Measurements from ENCODE around the gene RASAL2.

DNA sequence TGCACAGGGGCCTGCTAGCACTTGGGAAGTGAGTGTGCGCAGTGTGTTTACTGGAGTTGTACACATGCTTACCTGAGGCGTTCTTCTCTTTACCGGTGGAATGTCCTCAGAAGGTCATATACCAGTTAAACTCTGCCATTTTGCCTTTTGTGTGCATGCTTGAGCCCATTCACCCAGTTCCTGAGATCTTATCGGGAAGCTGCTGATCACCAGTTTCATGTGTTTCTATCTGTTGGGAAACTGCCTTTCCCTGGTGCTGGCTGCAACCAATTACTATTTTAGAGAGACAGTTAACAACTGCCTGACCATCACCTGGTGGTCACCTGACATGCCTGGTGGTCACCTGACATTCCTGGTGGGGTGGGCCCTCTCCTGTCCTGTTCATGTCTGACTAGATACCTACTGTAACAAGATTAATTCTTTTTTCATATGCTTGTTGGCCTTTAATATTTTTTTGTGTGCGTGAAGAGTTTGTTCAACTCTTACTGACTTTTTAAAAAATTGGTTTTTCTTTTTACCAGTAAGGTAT is 137.0 kb downstream of the RASAL2 start:
- TF ChIP-seq GATAD2A (IDR thresholded peaks at IDR 0.05), result no peak
- TF ChIP-seq MTA3 (IDR thresholded peaks at IDR 0.05; ENCODE audit: borderline replicate concordance), result no peak
- TF ChIP-seq TCF3 (CRISPR knock-in tag; IDR thresholded peaks at IDR 0.05), result no peak
- no peak for TF ChIP-seq POLR2AphosphoS5 (IDR thresholded peaks at IDR 0.05; ENCODE audit: control insufficient read depth, insufficient read depth, low read depth, low read length)
- no peak for TF ChIP-seq ZKSCAN1 (IDR thresholded peaks at IDR 0.05; ENCODE audit: low read depth, low read length)
- TF ChIP-seq, protein P1, sequence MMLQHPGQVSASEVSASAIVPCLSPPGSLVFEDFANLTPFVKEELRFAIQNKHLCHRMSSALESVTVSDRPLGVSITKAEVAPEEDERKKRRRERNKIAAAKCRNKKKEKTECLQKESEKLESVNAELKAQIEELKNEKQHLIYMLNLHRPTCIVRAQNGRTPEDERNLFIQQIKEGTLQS (IDR thresholded peaks at IDR 0.05), result no peak
- TF ChIP-seq, protein P1 (CRISPR knock-in tag; conservative IDR thresholded peaks at IDR 0.05), result no peak
- no peak for TF ChIP-seq TEAD4 (IDR thresholded peaks at IDR 0.05; ENCODE audit: low read length)
- TF ChIP-seq TEAD4 (CRISPR knock-in tag; IDR thresholded peaks at IDR 0.05; ENCODE audit: borderline replicate concordance), result no peak
- TF ChIP-seq CBX8 (IDR thresholded peaks at IDR 0.05; ENCODE audit: borderline replicate concordance, extremely low read depth, low read depth, low read length, poor library complexity, severe bottlenecking), result no peak
- no peak for TF ChIP-seq ZNF24 (IDR thresholded peaks at IDR 0.05)
- TF ChIP-seq, protein P2, sequence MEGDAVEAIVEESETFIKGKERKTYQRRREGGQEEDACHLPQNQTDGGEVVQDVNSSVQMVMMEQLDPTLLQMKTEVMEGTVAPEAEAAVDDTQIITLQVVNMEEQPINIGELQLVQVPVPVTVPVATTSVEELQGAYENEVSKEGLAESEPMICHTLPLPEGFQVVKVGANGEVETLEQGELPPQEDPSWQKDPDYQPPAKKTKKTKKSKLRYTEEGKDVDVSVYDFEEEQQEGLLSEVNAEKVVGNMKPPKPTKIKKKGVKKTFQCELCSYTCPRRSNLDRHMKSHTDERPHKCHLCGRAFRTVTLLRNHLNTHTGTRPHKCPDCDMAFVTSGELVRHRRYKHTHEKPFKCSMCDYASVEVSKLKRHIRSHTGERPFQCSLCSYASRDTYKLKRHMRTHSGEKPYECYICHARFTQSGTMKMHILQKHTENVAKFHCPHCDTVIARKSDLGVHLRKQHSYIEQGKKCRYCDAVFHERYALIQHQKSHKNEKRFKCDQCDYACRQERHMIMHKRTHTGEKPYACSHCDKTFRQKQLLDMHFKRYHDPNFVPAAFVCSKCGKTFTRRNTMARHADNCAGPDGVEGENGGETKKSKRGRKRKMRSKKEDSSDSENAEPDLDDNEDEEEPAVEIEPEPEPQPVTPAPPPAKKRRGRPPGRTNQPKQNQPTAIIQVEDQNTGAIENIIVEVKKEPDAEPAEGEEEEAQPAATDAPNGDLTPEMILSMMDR (IDR thresholded peaks at IDR 0.05 in 2 of 3, conservative IDR thresholded peaks at IDR 0.05 in 1 of 3; ENCODE audit: insufficient read depth in 2 of 3, low read depth in 1 of 3, low read length in 3 of 3), result no peak
- TF ChIP-seq, protein P3, sequence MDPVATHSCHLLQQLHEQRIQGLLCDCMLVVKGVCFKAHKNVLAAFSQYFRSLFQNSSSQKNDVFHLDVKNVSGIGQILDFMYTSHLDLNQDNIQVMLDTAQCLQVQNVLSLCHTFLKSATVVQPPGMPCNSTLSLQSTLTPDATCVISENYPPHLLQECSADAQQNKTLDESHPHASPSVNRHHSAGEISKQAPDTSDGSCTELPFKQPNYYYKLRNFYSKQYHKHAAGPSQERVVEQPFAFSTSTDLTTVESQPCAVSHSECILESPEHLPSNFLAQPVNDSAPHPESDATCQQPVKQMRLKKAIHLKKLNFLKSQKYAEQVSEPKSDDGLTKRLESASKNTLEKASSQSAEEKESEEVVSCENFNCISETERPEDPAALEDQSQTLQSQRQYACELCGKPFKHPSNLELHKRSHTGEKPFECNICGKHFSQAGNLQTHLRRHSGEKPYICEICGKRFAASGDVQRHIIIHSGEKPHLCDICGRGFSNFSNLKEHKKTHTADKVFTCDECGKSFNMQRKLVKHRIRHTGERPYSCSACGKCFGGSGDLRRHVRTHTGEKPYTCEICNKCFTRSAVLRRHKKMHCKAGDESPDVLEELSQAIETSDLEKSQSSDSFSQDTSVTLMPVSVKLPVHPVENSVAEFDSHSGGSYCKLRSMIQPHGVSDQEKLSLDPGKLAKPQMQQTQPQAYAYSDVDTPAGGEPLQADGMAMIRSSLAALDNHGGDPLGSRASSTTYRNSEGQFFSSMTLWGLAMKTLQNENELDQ (CRISPR knock-in tag; IDR thresholded peaks at IDR 0.05; ENCODE audit: borderline replicate concordance), result no peak
- no peak for TF ChIP-seq CREM (IDR thresholded peaks at IDR 0.05; ENCODE audit: low read depth)
- no peak for TF ChIP-seq PTTG1 (tag; IDR thresholded peaks at IDR 0.05; ENCODE audit: low read depth)
- no peak for TF ChIP-seq TBL1XR1 (IDR thresholded peaks at IDR 0.05; ENCODE audit: low read length in 2 of 2)

Measured in K562 (cell line).